Right ventricle myocardium inferior (tissue), 1 donor: ENCODE measurements around the gene SAMMSON. TPM values are rescaled to one million over a fixed set of nuclear protein-coding genes. Genes with fewer than 3 reads are reported as not detected.

Experiments used
- ATAC-seq: fragments of 200-7000 bp; cut with Tn5 transposase; one replicate; pipeline ENCODE4 v1.9.1; 2020; ENCODE audit warnings: mild to moderate bottlenecking, moderate library complexity
- DNase-seq: peaks from one replicate; pipeline ENCODE4 v3.0.0; 2021; ENCODE audit errors: missing footprints
- intact Hi-C: fragments of 100-400 bp; cut with DNase I; formaldehyde crosslinking; loops from one replicate; pipeline ENCODE4 v1.11.0; 2022
- long read RNA-seq: library from polyadenylated mRNA; unstranded; transcript quantifications from one replicate; pipeline ENCODE4 v2.0.0, GENCODE V29; 2021
- total RNA-seq: library from RNA; stranded (reverse); fragmentation: NEBNext Ultra II Directional; extraction: Animal tissue kit (Norgen Biotek cat#: 25700); gene quantifications from one replicate; pipeline ENCODE4 v1.2.1, GENCODE V29; 2021
- donor health status: DM: no; HTN: yes; CAD: no; lungs with severe emphysema.

Gene SAMMSON
- not detected for total RNA-seq
- long read RNA-seq = 0 reads

DNA sequence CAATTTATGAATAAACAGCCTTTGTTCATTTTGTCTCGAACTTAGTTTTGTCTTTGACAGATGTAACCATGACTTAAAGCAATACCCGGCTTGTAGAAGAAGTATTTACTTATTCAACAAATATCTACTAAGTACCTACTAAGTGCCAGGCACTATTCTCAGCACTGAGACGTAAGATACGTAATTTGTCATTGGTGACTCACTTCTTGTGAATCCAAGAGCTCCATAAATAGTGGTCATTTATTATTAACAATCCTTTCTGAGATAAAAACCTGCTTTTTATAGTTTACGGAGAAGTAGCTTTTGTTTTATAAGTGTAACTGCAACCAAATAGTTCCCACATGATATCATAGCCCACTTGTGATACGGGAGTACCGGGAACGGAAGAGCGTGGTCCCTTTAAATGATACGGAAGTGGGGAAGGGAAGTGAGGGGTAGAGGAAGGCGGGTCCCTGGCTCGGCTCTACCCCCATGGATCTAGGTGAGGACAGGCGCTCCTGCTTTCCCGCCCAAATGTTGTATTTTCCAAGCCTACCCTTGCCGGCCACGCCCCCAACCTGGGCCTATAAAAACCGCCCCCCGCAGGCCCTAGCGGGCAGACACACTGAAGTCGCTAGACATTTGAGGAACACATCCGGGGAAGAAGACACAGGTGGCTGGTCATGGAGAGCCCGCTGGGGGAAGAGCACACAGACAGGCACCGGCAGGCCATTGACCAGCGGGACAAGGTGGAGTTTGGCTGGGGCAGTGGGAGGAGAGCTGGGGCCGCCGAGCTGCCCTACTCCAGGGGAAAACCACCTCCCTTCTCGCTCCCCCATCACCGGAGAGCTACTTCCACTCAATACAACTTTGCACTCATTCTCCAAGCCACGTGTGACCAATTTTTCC, at the start of gene SAMMSON:
Gene SAMMSON, plus strand, starts transcription at position 594 of the 888 bp plus-strand sequence.
- no peak for DNase-seq
- intact Hi-C loops = no loop called here
- peak; percentile 46 for ATAC-seq

DNA sequence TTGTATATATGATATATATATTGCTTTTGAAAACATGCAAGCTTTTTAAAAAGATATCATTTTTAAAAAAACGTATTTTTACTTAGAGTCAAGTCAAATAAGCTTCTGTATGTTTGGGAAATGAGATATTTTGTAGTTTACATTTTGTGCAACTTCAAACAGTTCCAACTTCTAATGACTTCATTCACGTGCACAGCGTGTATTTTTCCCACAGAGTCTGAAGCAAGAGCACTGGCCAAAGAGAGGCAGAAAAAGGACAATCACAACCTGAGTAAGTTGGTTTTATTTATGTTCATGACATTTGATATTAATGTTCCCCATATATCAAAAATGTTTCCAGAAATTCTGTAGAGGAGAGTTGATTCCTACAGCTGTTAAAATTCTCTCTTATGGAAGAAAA, 47.9 kb upstream of the SAMMSON start:
- ATAC-seq = no peak
- no peak for DNase-seq
- intact Hi-C loops = no loop called here

DNA sequence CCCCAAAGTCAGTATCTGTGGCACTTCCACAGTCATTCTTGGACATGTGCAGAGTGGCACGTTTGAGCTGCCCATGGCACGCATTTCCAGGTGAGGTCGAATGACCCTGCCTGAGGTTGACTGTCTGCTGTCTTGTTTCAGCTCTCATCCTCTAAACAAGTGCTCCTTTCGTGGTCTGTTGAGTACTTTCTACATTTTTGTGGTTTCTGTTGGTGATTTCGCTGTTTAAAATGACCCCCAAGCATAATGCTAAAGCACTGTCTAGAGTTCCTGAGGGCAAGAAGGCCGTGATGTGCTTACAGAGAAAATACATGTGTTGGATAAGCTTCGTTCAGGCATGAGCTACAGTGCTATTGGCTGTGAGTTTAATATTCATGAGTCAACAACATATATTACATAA, 40.0 kb upstream of the SAMMSON start:
- ATAC-seq (no peak), DNase-seq (no peak)
- intact Hi-C loops = no loop called here

DNA sequence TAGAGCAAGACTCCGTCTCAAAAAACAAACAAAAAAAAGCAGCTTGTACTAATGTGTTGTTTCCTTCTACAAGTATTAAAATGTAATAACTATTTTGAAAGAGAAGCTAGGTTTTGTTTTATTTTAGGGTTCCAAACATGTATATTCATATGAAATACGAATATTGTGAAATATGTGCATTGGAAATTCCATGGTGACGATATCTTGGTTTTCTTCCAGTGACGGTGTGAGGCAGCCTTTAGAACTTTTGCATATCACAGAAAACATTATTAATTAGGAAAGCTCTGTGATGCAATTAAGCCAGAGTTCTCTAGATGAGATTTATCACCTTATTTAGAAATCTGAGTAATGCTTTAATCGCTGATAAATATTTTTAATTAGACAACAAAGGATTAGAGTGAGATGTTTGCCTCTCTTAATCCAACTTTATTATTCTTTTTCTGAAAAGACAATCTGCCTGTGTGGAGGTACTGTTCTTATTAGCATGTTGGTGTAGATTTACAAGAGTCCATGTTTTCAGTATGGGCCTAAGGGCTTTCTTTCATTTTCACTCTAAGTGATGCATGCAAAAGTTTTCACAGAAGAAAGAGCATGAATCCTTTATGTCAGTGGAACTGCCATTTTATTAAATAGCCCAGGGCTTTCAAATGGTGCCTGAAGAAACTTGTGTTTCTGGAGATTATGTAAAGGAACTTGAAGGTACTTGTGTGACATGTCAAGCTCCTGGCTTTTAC, 37.7 kb upstream of the SAMMSON start:
- no peak for ATAC-seq
- DNase-seq = no peak
- intact Hi-C loops = no loop called here

DNA sequence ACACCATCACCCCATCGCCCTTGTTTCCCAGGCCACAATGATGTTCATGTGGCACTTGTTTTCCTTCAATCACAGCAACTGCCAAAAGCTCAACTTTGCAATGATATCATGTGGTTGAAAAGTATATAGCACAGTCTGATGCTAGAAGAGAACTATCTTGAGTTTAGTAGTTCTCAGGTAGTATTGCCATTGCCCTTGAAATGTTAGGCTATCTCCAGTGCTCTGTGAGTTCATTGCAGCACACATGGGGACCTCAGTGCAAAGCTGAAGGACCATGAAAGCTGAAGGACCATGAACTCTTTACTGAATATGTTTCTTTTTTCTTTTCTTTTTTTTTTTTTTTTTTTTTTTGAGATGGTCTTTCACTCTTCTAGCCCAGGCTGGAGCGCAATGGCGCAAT, 35.9 kb upstream of the SAMMSON start:
- DNase-seq (no peak), ATAC-seq (no peak)
- intact Hi-C loops = no loop called here

- ATAC-seq (no peak), DNase-seq (no peak)
- intact Hi-C loops = no loop called here
These were observed 32.4 kb upstream of the SAMMSON start for GRCh38 chr3:69967156-69967555.

- ATAC-seq (no peak), DNase-seq (no peak)
- intact Hi-C loops = no loop called here
These were observed 28.7 kb upstream of the SAMMSON start for GRCh38 chr3:69970827-69971226.

- intact Hi-C loops = no loop called here
- DNase-seq (no peak), ATAC-seq (no peak)
These were observed 26.9 kb upstream of the SAMMSON start for GRCh38 chr3:69972672-69973071.

- ATAC-seq (no peak), DNase-seq (no peak)
- intact Hi-C loops = no loop called here
These were observed 23.5 kb upstream of the SAMMSON start for GRCh38 chr3:69976021-69976420.

- DNase-seq (no peak), ATAC-seq (no peak)
- intact Hi-C loops = no loop called here
These were observed 15.8 kb upstream of the SAMMSON start for GRCh38 chr3:69983546-69984265.

DNA sequence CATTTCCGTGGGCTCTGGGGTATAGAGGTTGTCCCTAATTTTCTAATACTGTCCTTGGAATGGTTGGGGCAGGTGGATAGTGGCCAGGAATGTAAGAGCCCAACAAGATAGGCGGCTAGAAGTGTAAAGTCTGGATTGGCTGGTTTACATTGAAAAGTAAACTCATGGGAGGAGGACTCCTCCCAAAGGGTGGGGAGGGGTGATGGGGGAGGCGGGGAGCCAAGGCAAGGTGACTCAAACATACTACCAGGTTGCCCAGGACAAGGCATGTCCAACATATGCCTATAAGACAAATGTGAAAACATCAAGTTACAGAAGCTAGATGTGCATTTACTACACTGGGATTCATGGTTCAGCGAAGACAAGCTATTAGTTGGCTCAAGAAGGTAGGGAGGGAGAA, 14.3 kb upstream of the SAMMSON start:
- intact Hi-C loops = no loop called here
- ATAC-seq (no peak), DNase-seq (no peak)

DNA sequence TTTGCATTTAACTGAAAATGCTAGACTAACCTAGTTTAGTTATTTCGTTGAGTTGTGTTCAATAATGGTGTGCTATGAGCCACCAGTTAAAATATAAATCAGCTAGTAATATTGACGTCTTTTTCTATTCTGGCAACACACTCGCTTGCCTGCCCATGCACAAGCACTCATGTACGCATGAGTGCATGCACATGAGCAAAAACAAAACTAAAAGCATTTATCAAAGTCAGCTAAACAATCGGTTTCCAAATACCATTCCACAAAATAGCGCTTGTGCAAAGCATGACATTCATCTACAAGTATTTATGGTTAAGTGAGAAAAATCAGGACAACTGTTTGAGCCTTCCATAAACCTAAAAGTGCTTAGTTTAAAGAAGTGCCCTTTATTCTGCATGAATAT, 13.1 kb upstream of the SAMMSON start:
- no peak for ATAC-seq
- intact Hi-C loops = no loop called here
- DNase-seq = no peak

GRCh38 chr3:69987833-69988232, 11.7 kb upstream of the SAMMSON start:
- intact Hi-C loops = no loop called here
- ATAC-seq = no peak
- DNase-seq = no peak

DNA sequence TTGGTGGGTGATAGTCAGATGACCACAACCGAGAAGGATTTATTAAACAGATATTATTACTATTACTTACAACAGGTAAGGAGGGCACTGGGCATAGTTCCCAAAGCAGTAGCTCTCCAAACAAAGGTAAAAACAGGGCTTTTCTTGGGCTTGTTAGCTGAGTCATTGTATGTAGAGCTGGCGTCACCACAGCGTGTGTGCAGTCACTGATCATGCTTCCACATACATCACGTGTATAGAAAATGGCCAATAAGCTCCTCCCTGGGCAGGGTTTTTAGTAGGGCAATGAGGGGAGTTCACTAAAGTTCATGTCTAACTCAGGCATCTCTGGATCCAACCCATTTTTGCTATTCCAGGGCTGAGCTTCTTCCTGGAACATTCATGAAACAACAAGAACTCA, 5.8 kb upstream of the SAMMSON start:
- no peak for ATAC-seq
- intact Hi-C loops = no loop called here
- DNase-seq = no peak

DNA sequence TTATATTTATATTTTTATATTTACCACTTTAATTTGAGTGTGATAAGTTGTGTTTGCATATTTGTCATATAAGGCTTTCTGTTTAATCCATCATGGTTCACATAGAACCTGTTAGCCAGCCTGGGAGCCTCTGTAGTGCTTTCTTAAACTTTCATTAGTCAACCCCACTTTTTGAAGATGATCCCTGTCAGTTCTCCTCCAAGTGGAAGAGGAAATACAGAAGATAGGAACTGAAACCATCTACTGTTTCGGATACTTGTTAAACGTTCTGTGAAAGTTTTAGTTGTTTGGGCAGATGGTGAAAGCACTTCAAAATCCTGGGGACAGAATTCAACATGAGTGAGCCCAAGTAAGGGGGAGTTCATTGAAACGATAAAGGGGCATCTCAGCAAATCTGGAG, 4.6 kb upstream of the SAMMSON start:
- peak; percentile 37 for ATAC-seq
- intact Hi-C loops = no loop called here
- no peak for DNase-seq

DNA sequence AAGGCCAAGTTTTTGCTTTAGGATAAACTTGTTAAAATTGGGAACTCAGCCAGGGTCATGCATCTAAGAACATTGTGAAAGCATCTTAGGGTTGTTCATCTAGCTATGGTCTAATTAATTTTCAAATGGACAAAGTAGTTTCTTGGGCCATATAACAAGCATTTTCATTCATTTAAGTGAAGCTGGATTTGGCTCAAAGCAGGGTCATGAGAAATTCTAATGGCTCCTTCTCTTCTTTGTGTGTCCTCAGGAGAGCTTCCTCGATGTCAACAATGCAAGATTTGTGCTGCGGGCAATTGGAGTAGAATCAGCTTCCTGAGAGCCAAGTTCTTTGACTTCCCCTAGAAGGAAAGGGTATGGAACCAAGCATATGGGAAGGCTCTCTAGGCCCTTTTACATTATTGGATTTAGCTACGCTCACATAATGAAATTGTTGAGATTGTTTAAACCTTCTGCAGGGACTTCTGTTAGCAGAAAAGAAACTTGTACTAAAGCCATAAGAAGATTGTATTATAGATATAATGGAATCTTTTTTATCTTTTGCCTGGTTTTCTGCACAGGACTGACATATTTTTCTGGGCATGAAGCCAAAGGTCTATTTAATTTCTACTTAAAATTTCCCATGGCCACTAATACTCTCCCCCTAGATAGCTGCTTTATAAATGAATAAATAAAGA, 1.8 kb upstream of the SAMMSON start:
- intact Hi-C loops = no loop called here
- ATAC-seq = no peak
- no peak for DNase-seq

- no peak for ATAC-seq
- intact Hi-C loops = no loop called here
- DNase-seq = no peak
These were observed 784 bp upstream of the SAMMSON start for GRCh38 chr3:69998759-69999139.

DNA sequence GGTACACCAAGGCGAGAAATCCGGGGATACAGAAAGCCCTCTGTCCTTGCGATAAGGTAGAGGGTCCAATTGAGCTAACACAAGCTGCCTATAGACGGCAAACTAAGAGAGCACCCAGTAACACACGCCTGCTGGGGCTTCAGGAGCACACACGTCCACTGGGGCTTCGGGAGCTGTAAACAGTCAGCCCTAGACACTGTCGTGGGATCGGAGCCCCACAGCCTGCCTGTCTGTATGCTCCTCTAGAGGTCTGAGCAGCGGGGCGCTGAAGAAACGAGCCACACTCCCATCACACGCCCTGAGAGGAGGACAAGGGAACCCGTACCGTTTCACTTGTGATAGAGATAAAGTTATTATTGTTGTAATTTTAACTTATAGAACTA, 486 bp downstream of the SAMMSON start:
- DNase-seq = no peak
- intact Hi-C loops = no loop called here
- ATAC-seq = no peak

DNA sequence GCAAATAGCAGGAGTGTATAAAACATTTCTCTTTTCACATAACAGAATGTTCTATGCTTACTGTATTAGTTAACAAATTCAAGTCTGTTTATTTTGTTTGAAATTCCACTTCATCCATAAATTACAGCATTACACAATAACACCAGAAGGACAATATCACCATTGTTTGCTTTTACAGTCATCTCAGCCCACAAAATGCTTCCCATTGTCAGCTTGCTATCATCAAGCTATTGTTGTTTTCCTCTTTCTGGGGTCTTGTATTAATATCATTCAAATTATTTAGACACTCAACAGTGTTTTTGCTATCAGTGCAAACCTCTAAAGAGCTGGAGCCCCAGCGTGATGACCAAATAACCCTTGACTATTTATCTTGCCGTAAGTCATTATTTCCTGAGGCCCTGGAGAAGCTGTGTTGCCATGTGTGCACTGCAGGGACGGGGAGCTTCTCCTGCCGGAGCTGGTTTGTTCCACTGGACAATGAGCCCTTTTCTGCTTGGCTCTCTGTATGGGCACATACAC, 1.1 kb downstream of the SAMMSON start:
- ATAC-seq (no peak), DNase-seq (no peak)
- intact Hi-C loops = no loop called here
